KMS-11 (cell line): ENCODE data around the gene ANKRD45.

Experiments used
- H2AFZ ChIP-seq: fragments of 200-600 bp; sonication (generic); 2 replicates; pipeline ENCODE4 v1.6.1; 2016; ENCODE audit warnings: antibody characterized with exemption, mixed run types, low read depth
- H3K27ac ChIP-seq: fragments of 200-600 bp; sonication (generic); 2 replicates; pipeline ENCODE4 v1.6.1; 2016; ENCODE audit warnings: mild to moderate bottlenecking, mixed run types
- H3K27me3 ChIP-seq: fragments of 200-600 bp; sonication (generic); 2 replicates; pipeline ENCODE4 v1.6.1; 2017; ENCODE audit warnings: mild to moderate bottlenecking, low read depth, mixed run types, moderate library complexity; ENCODE audit not compliant: insufficient read depth
- H3K36me3 ChIP-seq: fragments of 200-600 bp; sonication (generic); 2 replicates; pipeline ENCODE4 v1.6.1; 2017; ENCODE audit warnings: mild to moderate bottlenecking, mixed run types; ENCODE audit not compliant: insufficient read depth
- H3K4me1 ChIP-seq: fragments of 200-600 bp; sonication (generic); 2 replicates; pipeline ENCODE4 v1.6.1; 2016; ENCODE audit warnings: mild to moderate bottlenecking, low read depth, mixed run types; ENCODE audit not compliant: poor library complexity, severe bottlenecking
- H3K4me2 ChIP-seq: fragments of 200-600 bp; sonication (generic); 2 replicates; pipeline ENCODE4 v1.7.0; 2016; ENCODE audit warnings: mild to moderate bottlenecking, mixed run types
- H3K4me3 ChIP-seq: fragments of 200-600 bp; sonication (generic); IDR thresholded peaks from 2 replicates; pipeline ENCODE4 v1.6.1; 2017; ENCODE audit warnings: low read depth, low read length, mixed read lengths; ENCODE audit not compliant: insufficient read depth
- H3K79me2 ChIP-seq: fragments of 200-600 bp; sonication (generic); 2 replicates; pipeline ENCODE4 v1.6.1; 2016; ENCODE audit warnings: low read depth, mixed run types; ENCODE audit not compliant: insufficient read depth
- H3K9ac ChIP-seq: fragments of 200-600 bp; sonication (generic); 2 replicates; pipeline ENCODE4 v1.6.1; 2016; ENCODE audit warnings: mild to moderate bottlenecking, mixed run types
- H4K20me1 ChIP-seq: fragments of 200-600 bp; sonication (generic); 2 replicates; pipeline ENCODE4 v1.6.1; 2016; ENCODE audit warnings: mild to moderate bottlenecking, mixed run types; ENCODE audit not compliant: insufficient read depth
- TF ChIP-seq, protein P1 (sequence below): fragments of 200-600 bp; sonication (generic); conservative IDR thresholded peaks from 2 replicates; pipeline ENCODE4 v1.6.1; 2017; ENCODE audit warnings: low read depth, mild to moderate bottlenecking, antibody characterized with exemption, low read length, moderate library complexity, mixed read lengths

ANKRD45 gene

DNA sequence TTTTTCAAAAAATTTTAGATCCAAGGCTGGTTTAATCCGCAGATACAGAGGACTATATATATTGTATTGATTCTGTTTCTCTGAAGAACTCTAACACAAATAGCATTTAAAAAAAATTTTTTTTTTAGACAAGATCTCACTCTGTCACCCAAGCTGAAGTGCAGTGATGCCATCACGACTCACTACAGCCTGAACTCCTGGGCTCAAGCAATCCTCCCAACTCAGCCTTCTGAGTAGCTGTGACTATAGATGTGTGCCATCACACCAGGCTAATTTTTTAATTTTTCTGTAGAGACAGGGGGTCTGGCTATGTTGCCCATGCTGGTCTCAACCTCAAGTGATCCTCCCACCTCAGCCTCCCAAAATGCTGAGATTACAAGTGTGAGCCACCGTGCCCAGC is 3.0 kb downstream of the ANKRD45 start:
- Histone ChIP-seq H3K4me1 (no peaks in the 10 kb centered on the region), H3K27ac (no peak overlapping the region), H3K79me2 (no peaks in the 10 kb centered on the region), H4K20me1 (no peaks in the 10 kb centered on the region), H3K4me2 (no peak overlapping the region), H3K4me3 (no peak overlapping the region), H2AFZ (no peak overlapping the region), H3K27me3 (no peaks in the 10 kb centered on the region), H3K9ac (no peak overlapping the region), H3K36me3 (no peaks in the 10 kb centered on the region)
- TF ChIP-seq, protein P1, sequence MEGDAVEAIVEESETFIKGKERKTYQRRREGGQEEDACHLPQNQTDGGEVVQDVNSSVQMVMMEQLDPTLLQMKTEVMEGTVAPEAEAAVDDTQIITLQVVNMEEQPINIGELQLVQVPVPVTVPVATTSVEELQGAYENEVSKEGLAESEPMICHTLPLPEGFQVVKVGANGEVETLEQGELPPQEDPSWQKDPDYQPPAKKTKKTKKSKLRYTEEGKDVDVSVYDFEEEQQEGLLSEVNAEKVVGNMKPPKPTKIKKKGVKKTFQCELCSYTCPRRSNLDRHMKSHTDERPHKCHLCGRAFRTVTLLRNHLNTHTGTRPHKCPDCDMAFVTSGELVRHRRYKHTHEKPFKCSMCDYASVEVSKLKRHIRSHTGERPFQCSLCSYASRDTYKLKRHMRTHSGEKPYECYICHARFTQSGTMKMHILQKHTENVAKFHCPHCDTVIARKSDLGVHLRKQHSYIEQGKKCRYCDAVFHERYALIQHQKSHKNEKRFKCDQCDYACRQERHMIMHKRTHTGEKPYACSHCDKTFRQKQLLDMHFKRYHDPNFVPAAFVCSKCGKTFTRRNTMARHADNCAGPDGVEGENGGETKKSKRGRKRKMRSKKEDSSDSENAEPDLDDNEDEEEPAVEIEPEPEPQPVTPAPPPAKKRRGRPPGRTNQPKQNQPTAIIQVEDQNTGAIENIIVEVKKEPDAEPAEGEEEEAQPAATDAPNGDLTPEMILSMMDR: no peak

DNA sequence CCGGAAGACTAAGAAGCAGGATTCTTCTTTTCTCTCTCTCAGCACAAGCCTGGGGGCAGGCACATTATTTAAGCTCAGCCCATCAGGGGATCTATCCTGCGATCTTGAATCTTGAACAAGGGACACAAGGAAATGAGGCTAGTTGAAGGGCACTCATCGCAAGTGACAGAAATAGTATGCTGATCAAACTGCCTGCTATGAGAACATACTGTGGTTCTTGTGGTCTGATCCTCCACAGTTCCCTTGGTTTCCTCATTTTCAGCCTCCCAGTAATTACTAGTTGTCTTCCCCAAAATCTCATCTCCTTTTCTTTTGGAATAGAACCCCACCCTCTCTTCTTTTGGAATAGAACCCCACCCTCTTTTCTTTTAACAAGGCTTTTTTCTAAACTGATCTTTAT is 6.5 kb downstream of the ANKRD45 start:
- H3K4me1 ChIP-seq: no peaks in the 10 kb centered on the region
- TF ChIP-seq, protein P1: no peak
- no peaks in the 10 kb centered on the region for H3K36me3 ChIP-seq
- H2AFZ ChIP-seq: no peak overlapping the region
- no peak overlapping the region for H3K4me3 ChIP-seq
- no peaks in the 10 kb centered on the region for H3K27me3 ChIP-seq
- no peak overlapping the region for H3K27ac ChIP-seq
- H3K9ac ChIP-seq: no peak overlapping the region
- H4K20me1 ChIP-seq: no peaks in the 10 kb centered on the region
- no peaks in the 10 kb centered on the region for H3K79me2 ChIP-seq
- no peak overlapping the region for H3K4me2 ChIP-seq

DNA sequence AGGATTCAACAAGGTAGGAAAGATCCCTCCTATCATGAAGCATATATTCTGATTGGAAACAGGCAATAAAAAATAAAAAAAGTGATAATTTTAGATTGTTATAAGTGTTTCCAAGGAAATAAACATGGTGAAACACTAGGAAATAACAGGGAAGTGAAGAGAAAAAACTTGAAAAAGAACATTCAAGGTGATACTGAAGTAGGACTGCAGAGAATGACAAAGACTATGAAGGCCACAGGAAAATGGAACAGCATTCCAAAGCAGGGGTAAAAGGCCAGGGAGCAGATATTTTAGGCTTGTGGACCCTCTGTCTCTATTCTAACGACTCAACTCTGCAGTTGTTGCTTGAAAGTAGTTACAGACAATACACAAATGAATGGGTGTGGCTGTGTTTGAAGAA is 7.9 kb downstream of the ANKRD45 start:
- TF ChIP-seq, protein P1: no peak
- Histone ChIP-seq H3K4me2 (no peak overlapping the region), H2AFZ (no peak overlapping the region), H3K4me3 (no peak overlapping the region), H3K36me3 (no peaks in the 10 kb centered on the region), H3K4me1 (no peaks in the 10 kb centered on the region), H3K27me3 (no peaks in the 10 kb centered on the region), H3K9ac (no peak overlapping the region), H4K20me1 (no peaks in the 10 kb centered on the region), H3K27ac (no peak overlapping the region), H3K79me2 (no peaks in the 10 kb centered on the region)

DNA sequence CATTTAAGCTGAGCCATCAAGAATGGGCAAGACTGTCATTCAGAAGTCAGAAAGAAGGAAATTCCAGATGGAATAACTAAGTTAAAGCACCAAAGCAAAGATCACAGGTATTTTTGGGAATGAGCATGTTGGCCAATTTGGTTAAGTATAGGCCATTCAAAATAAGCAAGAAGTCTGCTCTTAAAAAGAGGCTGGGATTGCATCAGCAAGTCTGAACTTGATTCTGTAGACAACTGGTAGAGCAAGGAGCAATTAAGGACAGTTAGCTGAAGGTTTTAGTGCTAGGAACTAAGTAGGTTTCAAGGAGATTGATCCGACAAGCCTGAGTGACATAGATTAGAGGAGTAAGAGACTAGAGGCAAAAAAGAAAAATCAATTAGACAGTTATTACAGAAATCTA is 8.4 kb downstream of the ANKRD45 start:
- Histone ChIP-seq H3K36me3 (no peaks in the 10 kb centered on the region), H4K20me1 (no peaks in the 10 kb centered on the region), H2AFZ (no peak overlapping the region), H3K4me2 (no peak overlapping the region), H3K79me2 (no peaks in the 10 kb centered on the region), H3K4me3 (no peak overlapping the region), H3K9ac (no peak overlapping the region), H3K27me3 (no peaks in the 10 kb centered on the region), H3K27ac (no peak overlapping the region), H3K4me1 (no peaks in the 10 kb centered on the region)
- TF ChIP-seq, protein P1: no peak

DNA sequence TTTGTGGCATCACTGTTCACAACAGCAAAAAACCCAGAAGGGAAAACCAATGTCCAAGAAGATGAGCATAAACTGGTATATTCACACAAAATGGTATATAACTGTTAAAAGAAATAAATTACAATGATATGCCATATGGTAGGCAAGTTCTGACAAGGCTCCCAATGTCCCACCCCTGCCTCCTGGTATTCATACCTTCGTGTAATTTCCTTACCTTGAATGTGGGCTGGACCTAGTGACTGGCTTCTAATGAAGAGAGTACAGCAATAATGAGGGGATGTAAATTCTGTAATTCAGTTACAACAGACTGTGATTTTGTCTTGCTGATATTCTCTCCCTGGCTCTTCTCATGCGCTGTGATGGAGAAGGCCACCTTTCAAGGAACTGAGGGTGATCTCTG is 9.3 kb downstream of the ANKRD45 start:
- Histone ChIP-seq H3K79me2 (no peaks in the 10 kb centered on the region), H3K9ac (no peak overlapping the region), H3K4me2 (no peak overlapping the region), H3K36me3 (no peaks in the 10 kb centered on the region), H3K27ac (no peak overlapping the region), H3K4me1 (no peaks in the 10 kb centered on the region), H4K20me1 (no peaks in the 10 kb centered on the region), H3K4me3 (no peak overlapping the region), H3K27me3 (no peaks in the 10 kb centered on the region), H2AFZ (no peak overlapping the region)
- TF ChIP-seq, protein P1: no peak
